GM21423 (cell line): ENCODE data around the gene SYT15B.
"Not testable (repeated sequence)": the region's sequence is repeated elsewhere in the genome, so short reads cannot be mapped to it uniquely, and the experiment has no call there.

ENCODE experiments used
- ATAC-seq: cut with Tn5 transposase; IDR thresholded peaks from one replicate; pipeline ENCODE4 v1.9.1; 2021; ENCODE audit warnings: mild to moderate bottlenecking, moderate library complexity; ENCODE audit not compliant: unreplicated experiment

SYT15B gene

DNA sequence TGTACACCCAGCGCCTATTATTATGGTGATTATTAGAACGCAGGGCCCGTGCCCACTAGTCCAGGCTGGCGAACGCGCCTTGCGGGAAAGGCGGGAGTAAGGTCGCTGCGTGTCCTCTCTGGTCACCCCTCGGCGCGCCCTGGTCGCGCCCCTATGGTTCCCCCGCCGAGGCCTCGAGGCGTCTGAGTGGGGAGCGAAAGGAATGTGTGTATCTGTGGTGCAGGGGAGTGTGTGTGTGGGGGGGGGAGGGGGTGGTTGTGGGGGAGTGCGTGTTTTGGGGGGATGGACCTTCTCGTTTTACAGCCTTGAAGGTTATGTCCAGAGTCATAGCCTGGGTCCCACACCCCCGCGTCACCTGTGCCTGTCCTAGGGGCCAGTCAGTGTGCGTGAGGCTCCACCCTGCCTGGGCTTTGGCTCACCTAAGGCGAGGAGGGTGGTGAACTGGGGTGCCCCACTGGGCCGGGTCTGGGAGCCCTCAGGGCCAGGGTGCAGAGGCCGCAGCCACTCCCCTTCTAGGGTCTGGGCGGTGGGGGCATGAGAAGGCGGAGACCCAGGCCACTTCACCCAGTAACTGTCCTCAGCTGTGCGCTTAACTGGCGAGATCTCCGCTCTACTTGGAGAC lies at the start of gene SYT15B:
SYT15B (minus strand) TSS at position 39 of the 622 bp plus-strand sequence. CDS start 952 bp downstream, outside the sequence.
- not testable (repeated sequence) for ATAC-seq

DNA sequence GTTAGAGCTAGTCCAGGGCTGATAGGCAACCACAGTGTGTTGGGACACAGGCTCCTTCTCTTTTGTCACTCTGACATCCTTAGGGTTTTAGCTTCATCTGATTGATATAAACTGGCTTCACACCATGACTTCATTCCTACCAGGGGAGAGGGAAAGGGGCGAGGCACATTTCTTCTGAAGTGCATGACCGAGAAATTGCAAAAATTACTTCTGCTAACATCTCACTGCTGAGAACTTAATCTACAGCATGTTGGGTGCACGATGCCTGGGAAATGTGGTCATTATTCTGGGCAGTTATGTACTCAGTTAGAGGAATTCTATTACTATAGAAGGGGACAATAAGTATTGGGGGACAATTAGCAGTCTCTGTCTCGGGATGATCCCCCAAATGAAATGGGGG lies 16.2 kb upstream of the SYT15B start:
- ATAC-seq = not testable (repeated sequence)

DNA sequence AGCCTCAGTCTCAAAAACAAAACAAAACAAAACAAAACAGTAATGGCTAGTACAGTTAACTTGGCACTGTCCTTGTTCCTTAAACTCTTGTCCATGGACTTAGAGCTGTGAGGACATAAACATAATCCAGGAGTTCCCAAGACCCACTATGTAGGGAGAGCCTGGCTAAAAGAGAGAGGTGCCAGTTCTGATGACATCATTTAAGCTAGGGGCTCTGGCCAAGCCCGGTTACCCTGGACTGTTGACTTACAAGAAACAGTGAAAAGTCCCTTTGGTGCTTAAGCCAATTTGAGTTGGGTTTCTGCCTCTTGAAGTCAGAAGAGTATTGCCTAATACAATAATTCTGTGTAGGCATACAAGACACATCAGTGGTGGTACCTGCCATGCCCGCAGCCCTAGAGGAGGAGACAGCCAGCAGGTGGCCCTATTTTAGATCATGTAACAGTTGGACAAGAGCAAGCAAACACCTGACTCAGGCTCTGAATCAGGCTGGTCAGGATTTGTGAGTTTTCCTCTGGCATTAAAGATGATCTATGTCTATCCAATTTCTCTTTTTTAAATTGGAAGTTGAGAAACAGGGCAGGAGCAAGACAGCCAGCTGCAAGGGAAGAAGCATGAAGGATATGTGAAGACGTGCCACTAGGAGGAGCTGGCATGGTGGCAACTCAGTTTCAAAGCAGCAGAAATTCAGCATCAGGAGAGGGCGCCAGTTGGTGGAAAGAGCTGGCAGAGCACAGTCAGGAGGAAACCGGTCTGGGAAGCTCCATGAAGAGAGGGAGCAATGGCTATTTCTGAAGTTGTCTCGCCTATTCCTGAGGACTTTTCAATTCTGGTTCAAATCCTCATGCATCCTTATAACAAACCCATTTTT lies 12.2 kb upstream of the SYT15B start:
- peak; percentile 51 for ATAC-seq

DNA sequence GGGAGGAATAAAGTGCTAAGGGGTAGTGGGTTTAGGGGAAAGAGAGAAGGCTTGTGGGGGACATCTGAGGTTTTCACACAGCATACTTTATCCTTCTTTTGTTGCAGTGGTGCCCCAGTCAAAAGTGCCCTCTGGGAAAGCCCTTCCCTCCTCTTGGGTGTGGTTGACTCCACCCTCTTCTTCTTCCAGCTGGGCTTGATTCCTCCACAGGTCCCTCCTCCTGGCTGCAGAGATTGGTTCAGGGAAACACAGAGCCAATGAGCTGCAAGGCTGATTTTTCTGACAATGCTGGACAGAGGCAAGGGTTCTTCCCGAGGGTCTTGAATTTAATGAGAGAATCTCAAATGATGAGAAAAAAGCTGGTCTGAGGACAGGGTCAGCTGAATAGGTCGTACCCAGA lies 7.4 kb upstream of the SYT15B start:
- ATAC-seq = not testable (repeated sequence)

DNA sequence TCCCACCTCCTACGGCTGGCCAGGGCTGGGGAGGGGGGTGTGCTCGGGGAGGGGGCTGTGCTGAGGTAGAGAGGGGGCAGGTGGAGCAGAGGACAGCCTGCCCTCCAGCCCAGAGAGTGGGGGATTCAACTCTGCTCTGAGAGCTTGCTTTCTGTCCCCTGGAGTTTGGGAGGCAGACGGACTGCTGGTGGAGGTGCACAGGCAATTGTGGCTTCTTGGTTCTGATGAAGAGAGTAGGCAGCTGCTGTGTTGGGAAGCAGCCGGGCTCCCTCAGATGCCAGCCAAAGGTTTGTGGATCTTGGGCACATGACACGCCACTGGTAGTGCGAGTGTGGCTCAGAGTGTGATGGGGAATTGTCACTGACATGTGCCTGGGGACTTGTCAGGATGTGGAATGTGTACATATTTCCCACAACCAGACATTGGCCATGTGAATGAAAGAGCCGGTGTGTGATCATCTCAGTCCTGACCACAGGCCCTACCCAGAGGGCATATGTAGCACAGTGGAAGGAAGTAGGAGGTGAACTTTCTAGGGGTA lies 5.3 kb upstream of the SYT15B start:
- not testable (repeated sequence) for ATAC-seq

DNA sequence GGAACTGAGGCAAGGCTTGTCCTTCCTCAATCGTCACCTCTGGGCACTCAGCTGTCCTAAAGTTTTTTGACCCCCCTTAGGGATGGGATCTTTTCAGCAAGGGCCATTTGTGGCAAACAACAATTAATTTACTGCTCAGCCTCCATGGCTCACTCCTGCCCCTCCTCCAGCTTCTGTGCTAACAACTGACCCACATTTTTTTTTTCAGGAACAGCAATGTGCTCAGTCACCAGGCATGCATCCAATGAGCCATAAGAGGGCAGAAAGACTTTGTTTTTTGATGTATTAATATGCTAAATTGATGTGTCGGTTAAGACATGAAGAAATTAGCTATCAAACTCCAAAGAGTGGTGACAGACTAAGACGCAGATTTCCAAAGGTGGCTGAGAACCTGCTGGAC lies 4.7 kb upstream of the SYT15B start:
- ATAC-seq = not testable (repeated sequence)

DNA sequence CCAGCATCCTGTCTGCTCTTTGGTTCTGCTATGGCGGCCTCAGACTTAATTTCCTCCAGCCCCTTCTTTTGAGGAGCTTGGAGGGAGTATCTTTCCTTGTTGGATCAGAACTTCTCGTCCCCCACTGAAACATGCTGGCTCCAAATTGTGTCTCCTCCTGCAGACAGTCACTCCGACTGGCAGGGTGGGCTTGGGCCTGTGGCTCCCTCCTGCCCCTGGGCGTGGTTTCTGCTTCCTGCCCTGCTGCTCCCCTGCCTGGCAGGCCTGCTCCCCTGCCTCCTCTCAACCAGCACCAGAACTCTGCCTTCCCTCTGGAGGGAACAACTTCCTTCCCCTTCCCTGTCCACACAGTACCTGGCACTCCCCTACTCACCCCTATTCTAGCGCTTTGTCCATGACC lies 3.8 kb upstream of the SYT15B start:
- not testable (repeated sequence) for ATAC-seq

DNA sequence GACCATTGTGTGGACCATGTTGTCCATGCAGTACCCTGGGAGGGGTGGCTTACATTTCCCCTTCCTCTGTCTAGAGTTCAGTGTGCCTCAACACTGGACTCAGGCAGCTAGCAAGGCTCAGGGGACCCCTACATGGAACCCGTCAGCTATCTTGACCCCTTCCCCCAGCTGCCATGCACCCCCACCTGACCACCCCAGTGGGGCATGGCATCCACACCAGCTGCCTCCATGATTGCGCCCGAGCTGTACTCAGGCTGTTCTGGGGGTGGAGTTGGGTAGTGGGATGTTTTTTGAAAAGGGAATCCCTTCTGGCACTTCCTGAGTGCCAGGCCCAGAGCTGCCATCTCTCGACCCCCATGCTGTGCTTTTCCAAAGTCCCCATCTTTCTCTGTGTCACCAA lies 1.8 kb upstream of the SYT15B start:
- ATAC-seq = not testable (repeated sequence)

DNA sequence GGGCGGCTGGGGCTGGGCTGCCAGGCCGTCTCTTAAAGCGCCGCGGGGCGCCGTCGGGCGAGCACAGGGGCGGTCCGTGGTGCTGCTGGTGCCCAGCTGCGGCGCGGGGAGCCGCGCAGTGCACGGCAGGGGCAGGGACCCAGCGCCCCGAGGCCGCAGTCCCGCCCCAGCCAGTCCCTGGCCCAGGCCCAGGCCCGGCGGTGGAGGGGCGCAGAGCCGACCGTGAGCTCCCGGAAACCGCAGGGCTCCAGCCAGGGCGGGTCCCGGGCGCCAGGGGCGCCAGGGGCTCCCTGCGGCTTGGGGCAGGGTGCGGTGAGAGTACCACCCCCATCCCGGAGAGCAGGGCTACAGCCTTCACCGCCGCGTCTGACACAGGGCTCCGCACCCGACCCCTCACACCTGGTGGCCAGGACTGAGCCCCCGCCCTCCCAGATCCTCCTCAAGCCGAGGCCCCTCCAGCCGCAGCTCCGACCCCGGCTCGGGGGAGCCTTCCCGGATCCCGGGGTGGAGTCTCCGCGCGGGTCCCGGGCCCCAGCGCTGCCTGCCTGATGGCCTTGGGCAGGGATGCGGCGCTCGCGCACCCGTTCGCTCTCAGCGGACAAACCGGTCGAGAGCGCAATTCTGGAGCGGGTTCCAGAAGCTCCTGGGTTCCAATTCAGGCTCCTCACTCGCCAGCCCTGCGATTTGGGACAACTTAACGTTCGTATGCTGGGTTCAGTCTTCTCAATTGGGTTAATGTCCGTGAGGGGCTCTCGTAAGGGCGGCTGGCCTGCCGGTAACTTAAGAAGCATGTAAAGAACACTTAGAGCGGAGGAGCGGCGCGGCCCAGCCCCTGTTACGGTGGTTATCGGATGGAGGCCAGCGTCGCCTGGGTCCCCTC lies 478 bp downstream of the SYT15B start:
- not testable (repeated sequence) for ATAC-seq

DNA sequence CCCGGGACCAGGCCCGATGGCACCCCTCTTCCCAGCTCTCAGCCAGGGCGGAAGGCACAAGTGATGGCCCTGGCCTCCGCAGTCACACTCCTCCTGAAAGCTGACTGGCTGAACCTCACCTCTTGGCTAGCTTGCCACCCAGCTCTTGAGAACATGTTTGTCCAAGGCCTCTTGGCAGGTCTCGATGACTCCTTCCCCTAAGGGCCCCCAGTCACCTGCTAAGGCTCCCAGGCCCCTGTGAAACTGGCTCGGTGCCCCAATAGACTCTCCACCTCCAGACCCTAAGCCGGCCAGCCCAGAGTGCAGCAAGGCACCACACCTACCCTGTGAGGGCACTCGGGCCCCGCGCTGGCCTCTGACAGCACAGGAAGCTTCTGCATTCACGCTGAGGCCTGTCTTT lies 4.5 kb downstream of the SYT15B start:
- ATAC-seq = not testable (repeated sequence)

DNA sequence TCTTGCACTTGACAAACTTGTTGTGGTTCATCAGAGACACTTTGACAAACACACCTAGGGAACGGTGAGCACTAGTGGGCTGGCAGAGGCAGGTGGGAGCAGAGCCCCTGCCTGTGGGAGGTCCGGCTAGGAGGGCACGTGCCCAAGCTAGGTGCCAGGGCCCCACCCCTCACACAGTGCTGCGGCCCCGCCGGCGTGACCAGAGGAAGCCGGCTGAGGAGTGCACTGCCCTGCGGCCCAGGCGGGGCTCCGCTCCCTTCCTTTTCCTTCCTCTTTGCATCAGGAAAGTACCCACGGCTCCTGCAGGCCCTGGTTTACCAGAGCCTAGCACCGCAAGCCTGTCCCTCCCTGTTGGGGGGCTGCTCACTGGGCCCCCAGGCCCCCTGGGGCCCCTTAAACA lies 7.2 kb downstream of the SYT15B start:
- ATAC-seq = not testable (repeated sequence)

DNA sequence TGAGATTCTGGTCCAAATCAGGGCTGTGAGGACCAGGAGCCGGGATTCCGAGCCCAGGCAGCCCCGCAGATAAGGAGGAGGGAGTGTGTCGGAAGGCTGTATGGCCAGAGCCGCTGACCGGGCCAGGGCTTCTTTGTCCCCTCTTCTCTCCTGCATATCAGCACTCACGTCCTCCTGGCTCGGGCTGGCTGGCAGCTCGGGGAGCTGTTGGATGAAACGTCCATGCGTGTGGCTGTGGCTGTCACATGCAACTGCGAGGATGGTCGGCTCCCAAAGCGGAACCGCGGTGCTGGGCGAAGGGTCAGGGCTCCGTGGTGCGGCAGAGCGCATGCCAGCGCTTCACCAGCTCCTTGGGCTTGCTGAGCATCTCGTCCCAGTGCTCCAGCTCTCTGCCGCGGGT lies 9.5 kb downstream of the SYT15B start:
- ATAC-seq = not testable (repeated sequence)

DNA sequence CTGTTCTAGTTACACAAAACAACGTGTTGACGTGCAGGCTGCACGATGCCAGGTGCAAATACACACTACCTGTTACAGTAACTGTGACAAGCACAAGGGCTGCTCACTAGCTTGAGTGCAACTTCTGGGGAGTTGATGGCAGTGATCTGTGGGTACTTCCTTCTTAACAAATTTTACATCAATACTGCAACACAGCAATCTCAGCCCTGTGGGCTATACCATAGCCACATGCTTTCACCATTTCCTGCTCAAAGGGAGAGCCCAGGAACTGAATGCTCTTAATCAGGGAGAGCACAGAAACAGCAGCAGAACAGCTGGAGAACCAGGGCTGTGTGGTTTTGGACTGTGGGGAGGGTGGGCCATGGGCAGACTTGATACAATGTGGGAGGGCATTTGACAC lies 10.2 kb downstream of the SYT15B start:
- ATAC-seq = not testable (repeated sequence)

DNA sequence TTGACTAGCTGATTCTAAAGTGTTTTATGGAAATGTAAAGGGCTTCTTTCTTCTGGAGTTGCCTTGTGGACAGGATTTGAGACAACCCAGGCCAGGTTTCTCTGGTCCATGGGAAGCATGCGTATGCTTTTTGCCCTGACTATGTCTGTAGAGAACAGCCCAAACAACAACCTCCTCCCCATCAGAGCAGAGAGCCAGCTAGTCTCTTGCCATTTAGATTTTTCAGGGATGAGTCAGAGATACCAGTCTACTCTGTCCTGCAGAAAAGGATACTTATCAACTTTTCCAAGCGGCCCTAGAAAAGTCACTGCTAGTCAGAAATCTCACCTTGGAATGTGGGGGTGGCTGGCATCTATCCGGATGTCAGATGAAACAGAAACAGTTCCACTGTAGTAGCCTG lies 11.6 kb downstream of the SYT15B start:
- not testable (repeated sequence) for ATAC-seq

DNA sequence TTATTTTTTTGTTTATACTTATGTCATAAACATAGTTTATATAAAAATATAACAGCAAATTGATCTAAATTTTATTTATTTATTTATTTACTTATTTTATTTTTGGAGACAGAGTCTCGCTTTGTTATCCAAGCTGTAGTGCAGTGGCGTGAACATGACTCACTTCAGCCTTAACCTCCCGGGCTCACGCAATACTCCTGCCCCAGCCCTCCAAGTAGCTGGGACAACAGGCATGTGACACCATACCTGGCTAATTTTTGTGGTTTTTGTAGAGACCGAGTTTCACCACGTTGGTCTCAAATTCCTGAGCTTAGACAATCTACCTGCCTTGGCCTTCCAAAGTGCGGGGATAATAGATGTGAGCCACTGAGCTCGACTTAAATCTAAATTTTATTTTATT lies 13.0 kb downstream of the SYT15B start:
- not testable (repeated sequence) for ATAC-seq

DNA sequence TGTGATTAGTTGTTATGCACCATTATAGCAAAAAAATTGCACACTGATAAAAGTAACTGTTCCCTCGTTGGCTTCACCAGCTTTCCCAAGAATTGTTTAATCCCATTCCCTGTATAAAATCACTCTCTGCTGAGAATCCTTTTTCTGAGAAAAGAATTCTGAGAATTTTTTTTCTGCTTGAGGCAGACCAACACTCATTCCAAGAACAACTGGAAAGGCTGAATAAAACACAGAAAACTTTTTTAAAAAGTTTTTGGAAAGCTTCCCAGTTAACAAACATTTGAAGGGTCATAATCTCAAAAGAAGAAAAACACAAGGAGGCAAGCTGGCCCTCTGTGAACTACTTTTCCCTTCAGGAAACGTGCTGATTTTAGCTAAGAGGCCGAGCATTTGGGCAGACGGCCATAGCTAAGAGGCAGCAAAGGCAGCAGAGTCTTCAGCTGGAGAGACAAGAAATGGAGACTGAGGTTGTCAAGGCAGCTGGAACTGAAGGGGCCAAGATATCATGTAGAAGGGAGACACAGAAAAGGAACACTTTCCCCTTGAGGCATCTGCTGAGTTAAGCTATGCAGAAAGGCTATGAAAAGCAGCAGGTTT lies 16.5 kb downstream of the SYT15B start:
- not testable (repeated sequence) for ATAC-seq

DNA sequence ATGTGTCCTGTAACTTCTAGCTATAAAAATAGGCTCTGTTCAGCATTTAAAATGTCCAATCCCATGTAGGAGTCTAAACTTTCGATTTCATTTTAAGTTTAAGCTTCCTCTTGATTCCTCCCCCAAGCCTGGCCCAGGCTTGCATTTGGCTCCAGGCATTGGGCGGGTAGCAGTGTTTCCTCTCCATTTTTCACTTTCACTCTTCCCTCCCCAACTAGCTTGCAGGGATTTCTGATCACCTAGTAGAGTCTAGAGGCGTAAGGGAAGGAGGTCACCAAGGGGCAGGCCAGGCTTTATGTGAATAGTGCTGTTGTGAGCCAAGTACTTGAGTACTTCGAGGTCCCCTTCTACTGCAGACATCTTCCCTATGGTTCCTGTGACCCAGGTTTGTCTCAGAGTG lies 18.5 kb downstream of the SYT15B start:
- ATAC-seq = not testable (repeated sequence)

DNA sequence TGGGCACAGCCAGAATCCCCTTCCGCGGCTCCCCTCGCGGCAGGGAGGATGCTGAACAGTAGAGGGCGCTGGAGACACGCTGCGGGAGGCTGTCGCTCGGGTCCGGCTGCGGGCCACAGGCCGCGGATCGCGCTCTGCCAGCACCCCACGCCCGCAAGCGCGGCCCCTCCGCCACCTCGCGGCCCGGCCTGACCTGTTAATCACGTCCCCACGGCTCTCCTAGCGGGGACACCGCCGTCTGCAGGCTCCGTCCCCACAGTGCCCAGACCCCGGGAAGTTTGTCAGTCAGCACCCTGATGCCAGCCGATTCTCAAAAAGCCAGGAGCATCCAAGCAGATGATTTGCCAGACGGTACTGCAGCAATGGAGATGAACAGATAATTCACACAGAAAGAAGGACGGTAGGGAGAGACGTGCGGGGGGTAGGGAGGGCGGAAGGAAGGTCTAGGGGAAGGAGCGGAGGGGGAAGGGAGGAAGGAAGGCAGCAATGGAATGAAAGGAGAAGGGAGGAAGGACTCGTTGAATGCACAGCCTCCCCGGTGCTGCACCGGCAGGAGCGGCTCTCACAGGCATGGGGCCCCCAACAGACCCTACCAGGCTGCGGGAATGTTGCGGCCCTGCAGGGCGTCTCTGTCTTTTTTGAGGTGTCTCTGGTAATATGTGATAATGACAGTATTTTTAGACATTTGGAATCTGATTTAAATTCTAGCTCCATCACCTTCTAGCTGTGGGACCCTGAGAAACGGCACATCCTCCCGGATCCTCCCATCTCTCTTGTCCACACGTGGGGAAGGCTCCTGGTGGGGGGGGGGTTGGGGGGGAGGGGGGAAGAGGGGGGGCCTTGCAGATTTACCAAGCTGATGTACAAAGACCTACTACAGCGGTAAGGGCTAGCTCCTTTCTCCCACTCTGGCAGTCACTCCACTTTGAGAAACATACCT lies 19.5 kb downstream of the SYT15B start:
- peak; percentile 76 for ATAC-seq

DNA sequence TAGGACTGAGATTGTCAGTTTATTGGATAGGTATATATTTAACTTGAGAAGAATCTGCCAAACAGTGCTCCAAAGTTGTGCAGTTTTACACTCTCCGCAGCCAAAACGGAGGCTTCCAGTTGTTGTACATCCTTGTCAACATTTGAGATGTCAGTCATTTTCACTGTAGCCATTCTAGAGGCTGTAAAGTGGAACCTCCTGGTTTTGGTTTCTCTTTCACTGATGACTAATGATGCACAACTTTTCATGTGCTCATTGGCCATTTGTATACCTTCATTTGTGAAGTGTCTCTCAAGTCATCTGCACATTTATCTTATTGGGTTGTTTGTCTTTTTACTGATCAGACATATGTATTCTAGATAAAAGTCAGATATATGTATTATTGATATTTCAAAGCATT lies 22.5 kb downstream of the SYT15B start:
- peak; percentile 73 for ATAC-seq
